Adrenal gland (tissue), 12 donors: ENCODE data around the gene SRSF10. TPM values are rescaled to one million over a fixed set of nuclear protein-coding genes. Genes with fewer than 3 reads are reported as not detected.
"Not testable (repeated sequence)": the region's sequence is repeated elsewhere in the genome, so short reads cannot be mapped to it uniquely, and the experiment has no call there.

Source experiments
- DNase-seq, 7 donors: peaks; one replicate each; pipeline ENCODE4 v3.0.0-alpha.2; 2019 to 2020
- H3K27ac ChIP-seq, 5 donors: fragments of 200-600 bp; sonication (generic) in 4 of 5; 1 replicate in 3 of 5; 2 replicates in 2 of 5; pipeline versions ENCODE4 v1.5.1 to v1.8.0; 2016 to 2020; ENCODE audit warnings: mild to moderate bottlenecking in 1 of 5
- H3K27me3 ChIP-seq: fragments of 200-600 bp; 2 replicates; pipeline ENCODE4 v1.8.0; 2021
- H3K36me3 ChIP-seq, 2 donors: fragments of 200-600 bp; replicated peaks in 1 of 2; 1 replicate in 1 of 2; 2 replicates in 1 of 2; pipeline versions ENCODE4 v1.5.1 to v1.8.0; 2018 to 2022
- H3K4me1 ChIP-seq, 2 donors: fragments of 200-600 bp; replicated peaks in 1 of 2; 1 replicate in 1 of 2; 2 replicates in 1 of 2; pipeline versions ENCODE4 v1.5.1 to v1.8.0; 2018 to 2021
- H3K4me3 ChIP-seq, 4 donors: fragments of 200-600 bp; sonication (generic) in 3 of 4; one replicate each; pipeline ENCODE4 v1.5.1; 2016 to 2018
- H3K9me3 ChIP-seq, 3 donors: fragments of 200-600 bp; sonication (generic) in 1 of 3; replicated peaks in 1 of 3; 1 replicate in 2 of 3; 2 replicates in 1 of 3; pipeline versions ENCODE4 v1.5.1 to v1.8.0; 2016 to 2021
- POLR2A ChIP-seq, 2 donors: fragments of 450-650 bp; IDR thresholded peaks; one replicate each; pipeline ENCODE4 v1.6.1; 2017; ENCODE audit warnings: antibody characterized with exemption in 2 of 2, mild to moderate bottlenecking in 2 of 2, moderate library complexity in 1 of 2
- WGBS, 4 donors: extraction: QIAGEN DNeasy Blood & Tissue Kit in 2 of 4; methylation state at CpG; one replicate each; pipeline versions ENCODE4 v1.1.5 to v1.1.7; 2013 to 2017; 5-methylcytosine and 5-hydroxymethylcytosine counted together
- intact Hi-C, 2 donors: fragments of 100-400 bp; cut with DNase I; formaldehyde crosslinking; loops; one replicate each; pipeline versions ENCODE4 v1.14.1 to v1.15.0; 2022 to 2023
- polyA plus RNA-seq, 3 donors: library from polyadenylated mRNA; stranded (reverse); fragments of 200-250 nt in 2 of 3; fragments of 350-450 nt in 1 of 3; fragmentation: Illumina TruSeq in 1 of 3; extraction: RNeasy Lipid Tissue Mini Kit (QIAGEN cat#74804) in 1 of 3; gene quantifications; one replicate each; pipeline ENCODE4 v1.2.3, GENCODE V29; 2013 to 2014
- total RNA-seq, 9 donors: library from RNA; depleted of rRNA in 4 of 9; stranded (reverse); fragments of >200 nt in 4 of 9; fragments of 120-200 nt in 1 of 9; fragmentation: NEBNext Ultra II Directional in 1 of 9; extraction: Animal tissue kit (Norgen Biotek cat#: 25700) in 1 of 9; gene quantifications; one replicate each; pipeline versions ENCODE4 v1.1.0 to v1.2.4, GENCODE V29; 2013 to 2023
- TF ChIP-seq, protein P1 (sequence below), 6 experiments: fragments of 450-650 bp in 4 of 6; fragments of 200-600 bp in 2 of 6; sonication (generic) in 1 of 6; IDR thresholded peaks; 1 replicate in 5 of 6; 2 replicates in 1 of 6; pipeline versions ENCODE4 v1.5.1 to v1.8.0; 2016 to 2021; ENCODE audit warnings: antibody characterized with exemption in 6 of 6, mild to moderate bottlenecking in 2 of 6, moderate library complexity in 1 of 6
- donor health status: healthy with polysubstance abuse.
- donor health status: Bipolar disorder and iron deficiency.
- donor health status: DM: yes; HTN: yes; CAD: no.
- donor health status: DM: no; HTN: no; CAD: no.
- donor health status: DM: no; HTN: no; CAD: no.
- donor health status: DM: yes; HTN: yes; CAD: no.

SRSF10 gene
- total and polyA plus RNA-seq, 12 donors, result 65.8 to 190 (median 105) TPM

DNA sequence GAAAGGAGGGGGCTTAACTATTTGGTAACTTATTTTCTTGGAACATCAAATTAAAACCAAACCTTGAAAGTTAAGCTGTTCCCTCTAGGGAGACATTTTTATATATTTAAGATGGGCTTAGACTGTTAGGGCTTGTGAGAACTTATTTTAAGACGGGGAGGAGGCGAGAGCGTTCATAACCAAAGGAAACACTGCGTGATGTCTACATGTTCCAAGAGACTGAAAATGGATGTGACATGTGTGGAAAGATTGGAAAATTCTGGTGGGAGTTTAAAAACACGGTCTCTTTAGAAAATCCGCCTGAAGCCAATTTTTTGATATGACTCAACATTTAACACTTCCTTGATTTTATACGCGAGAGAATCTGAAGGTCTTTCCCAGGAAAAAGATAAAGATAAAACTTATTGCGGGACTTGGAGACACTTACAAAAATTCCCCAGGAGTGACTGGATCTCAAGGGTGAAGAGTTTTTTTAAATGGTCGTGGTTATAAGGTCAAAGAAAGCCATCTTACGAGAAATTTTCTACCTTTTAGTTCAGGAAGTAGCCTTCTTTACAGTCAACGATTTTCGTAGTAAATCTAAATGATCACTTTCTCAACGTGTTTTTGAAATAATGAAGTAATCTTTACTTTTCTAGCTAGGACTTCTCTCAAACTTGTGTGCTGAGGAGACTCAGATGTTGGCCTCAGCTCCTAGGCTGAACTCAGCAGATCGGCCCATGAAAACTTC is 19.7 kb downstream of the SRSF10 start:
- no peaks in the 10 kb centered on the region for H3K27me3 ChIP-seq
- peak in 1 of 2 donors; percentile 13 for TF ChIP-seq POLR2A (IDR thresholded peaks at IDR 0.05)
- TF ChIP-seq, protein P1, sequence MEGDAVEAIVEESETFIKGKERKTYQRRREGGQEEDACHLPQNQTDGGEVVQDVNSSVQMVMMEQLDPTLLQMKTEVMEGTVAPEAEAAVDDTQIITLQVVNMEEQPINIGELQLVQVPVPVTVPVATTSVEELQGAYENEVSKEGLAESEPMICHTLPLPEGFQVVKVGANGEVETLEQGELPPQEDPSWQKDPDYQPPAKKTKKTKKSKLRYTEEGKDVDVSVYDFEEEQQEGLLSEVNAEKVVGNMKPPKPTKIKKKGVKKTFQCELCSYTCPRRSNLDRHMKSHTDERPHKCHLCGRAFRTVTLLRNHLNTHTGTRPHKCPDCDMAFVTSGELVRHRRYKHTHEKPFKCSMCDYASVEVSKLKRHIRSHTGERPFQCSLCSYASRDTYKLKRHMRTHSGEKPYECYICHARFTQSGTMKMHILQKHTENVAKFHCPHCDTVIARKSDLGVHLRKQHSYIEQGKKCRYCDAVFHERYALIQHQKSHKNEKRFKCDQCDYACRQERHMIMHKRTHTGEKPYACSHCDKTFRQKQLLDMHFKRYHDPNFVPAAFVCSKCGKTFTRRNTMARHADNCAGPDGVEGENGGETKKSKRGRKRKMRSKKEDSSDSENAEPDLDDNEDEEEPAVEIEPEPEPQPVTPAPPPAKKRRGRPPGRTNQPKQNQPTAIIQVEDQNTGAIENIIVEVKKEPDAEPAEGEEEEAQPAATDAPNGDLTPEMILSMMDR (IDR thresholded peaks at IDR 0.05), result no peak
- peaks cover 11 to 40% of the 10 kb centered on the region in 2 donors for H3K4me1 ChIP-seq
- H3K4me3 ChIP-seq, result peak overlapping the region; percentile 11 to 72 (median 52)
- DNase-seq, result no peak
- H3K27ac ChIP-seq, result peak overlapping the region; percentile 90 to 99 (median 98)
- WGBS, 4 donors, result 0 to 1% (median 0%) methylated on average over 15 of the region's 15 CpGs
- no peaks in the 10 kb centered on the region for H3K9me3 ChIP-seq
- peaks cover 0 to 14% of the 10 kb centered on the region in 2 donors for H3K36me3 ChIP-seq
- intact Hi-C loops, result no loop called here

DNA sequence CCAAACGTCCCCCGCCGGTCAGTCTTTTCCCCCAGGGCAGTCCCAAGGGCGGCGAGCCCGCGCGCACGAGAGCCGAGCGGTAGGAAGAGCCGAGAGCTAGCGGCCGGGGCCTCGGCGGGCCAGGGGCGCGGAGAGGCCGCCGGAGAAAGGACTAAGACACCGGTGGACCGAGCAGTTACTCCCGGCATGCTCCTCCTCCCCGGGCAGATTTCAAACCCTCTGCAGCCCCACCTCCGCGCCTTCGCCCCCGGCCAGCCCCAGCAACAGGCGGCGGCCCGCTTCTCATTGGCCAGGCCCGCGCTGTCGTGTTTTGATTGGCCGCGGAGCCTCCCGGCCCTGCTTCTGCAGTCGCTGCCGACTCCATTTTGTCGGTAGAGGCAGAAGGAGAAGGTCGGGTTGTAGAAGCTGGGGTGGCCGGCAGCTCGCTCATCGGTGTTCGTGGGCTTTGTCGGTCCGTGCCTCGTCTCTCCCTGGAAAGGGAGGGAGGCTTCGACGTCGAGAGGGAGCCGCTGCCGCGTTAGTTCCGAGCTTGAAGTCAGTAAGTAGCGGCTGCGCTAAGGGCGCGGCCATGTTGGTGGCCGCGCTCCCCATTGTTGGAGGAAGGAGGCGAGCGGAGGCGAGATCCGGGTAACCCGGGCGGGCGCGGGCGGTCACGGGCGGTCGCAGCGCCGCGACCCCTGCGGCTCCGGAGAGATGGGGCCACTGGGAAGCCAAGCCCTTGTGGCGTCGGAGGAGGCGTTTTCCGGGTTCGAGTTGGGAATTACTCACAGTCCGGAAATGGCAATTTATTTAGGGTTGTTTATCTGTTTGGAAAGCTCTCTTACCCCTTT is 20.5 kb downstream of the SRSF10 start, which contains the start of gene PNRC2:
Gene PNRC2 (plus strand): TSS at position 368 of the 830 bp plus-strand sequence. CDS start 1,630 bp downstream, outside the sequence.
- TF ChIP-seq, protein P1 (IDR thresholded peaks at IDR 0.05), result peak in 1 of 6 experiments; percentile 2
- peak; percentile 69 to 96 for TF ChIP-seq POLR2A (IDR thresholded peaks at IDR 0.05)
- H3K4me1 ChIP-seq, result peaks cover 11 to 32% of the 10 kb centered on the region in 2 donors
- 0 to 1% (median 0%) methylated on average over 13 to 84 of the region's 84 CpGs for WGBS, 4 donors

DNA sequence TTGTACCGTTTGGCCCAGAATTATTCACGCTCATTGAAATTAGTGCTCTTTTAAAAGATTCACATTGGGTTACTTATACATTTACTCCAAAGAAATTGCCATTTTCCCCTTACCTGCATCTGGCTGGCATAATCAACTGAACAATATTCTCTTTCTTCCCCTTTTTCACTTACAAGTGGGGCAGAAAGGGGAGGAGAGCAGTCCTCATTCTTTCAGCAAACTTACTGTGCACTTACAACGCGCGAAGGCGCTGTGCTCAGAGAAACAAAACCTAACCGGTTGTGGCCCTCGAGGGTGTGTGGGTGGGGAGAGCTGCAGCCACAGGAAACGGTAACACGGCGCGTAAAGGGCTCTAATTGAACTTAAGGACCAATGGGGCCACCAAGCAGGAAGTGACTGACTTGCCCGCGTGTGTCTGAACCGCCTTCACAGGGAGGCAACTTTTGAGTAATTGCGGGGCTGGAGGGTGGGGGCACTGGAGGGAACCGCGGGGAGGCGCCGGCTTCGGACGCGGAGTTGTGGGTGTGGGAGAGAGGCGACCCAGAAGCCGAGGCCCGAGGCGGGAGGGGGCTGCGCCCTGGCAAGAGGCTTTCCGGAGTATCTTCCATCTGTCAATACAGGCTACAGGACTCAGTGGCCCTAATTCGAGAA is 21.2 kb downstream of the SRSF10 start:
- DNase-seq, result peak; percentile 76 to 94 (median 91)
- Histone ChIP-seq H3K9me3 (no peaks in the 10 kb centered on the region), H3K27ac (peak overlapping the region; percentile 64 to 99 (median 98)), H3K36me3 (peaks cover 0 to 9% of the 10 kb centered on the region in 2 donors), H3K4me3 (peak overlapping the region in 2 of 4 donors; percentile 61 to 72), H3K27me3 (no peaks in the 10 kb centered on the region), H3K4me1 (peaks cover 11 to 24% of the 10 kb centered on the region in 2 donors)
- intact Hi-C loops, result loop anchor here in 1 of 2 donors (10.0 kb wide), 1 partner anchor 66 kb away; no protein-coding TSS in a partner anchor
- TF ChIP-seq, protein P1 (IDR thresholded peaks at IDR 0.05), result peak in 3 of 6 experiments; percentile 13 to 46 (median 29)
- no peak for TF ChIP-seq POLR2A (IDR thresholded peaks at IDR 0.05)
- 1 to 3% (median 2%) methylated on average over 15 to 30 of the region's 30 CpGs for WGBS, 4 donors

More for the DNA sequence above, 20.5 kb downstream of the SRSF10 start, which contains the start of gene PNRC2:
- Histone ChIP-seq H3K9me3 (no peaks in the 10 kb centered on the region), H3K36me3 (peaks cover 0 to 9% of the 10 kb centered on the region in 2 donors), H3K27me3 (no peaks in the 10 kb centered on the region), H3K4me3 (peak within 1 kb of the TSS; percentile 11 to 72 (median 52)), H3K27ac (peak within 1 kb of the TSS; percentile 90 to 99 (median 98))
- peak; percentile 96 to 98 (median 97) for DNase-seq
- intact Hi-C loops, result loop anchor here in 1 of 2 donors (10.0 kb wide), 1 partner anchor 65 kb away; no protein-coding TSS in a partner anchor

DNA sequence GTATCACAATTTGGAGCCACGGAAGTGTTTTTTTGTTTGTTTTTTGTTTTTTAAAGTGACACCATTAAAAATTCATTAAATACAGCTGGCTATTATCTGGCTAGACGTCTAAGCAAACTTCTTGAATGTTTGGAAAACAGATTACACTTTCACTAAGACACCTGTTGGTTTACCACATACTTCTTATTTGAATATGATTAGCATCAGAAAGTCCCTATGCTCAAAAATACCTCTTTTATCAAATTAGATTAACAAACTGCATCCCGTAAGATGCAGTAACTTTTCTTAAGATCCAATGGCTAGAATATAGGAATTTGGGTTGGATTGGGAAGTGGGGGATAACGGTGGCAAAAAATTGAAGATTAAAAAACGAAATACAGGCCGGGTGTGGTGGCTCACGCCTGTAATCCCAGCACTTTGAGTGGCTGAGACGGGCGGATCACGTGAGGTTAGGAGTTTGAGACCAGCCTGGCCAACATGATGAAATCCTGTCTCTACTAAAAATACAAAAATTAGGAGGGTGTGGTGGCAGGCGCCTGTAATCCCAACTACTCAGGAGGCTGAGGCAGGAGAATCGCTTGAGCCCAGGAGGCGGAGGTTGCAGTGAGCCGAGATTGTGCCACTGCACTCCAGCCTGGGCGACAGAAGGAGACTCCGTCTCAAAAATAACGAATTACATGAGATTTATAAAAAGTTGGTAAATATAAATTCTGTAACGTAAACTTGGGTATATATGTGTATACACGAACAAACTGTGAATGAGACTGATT is 21.9 kb downstream of the SRSF10 start:
- intact Hi-C loops, result loop anchor here in 1 of 2 donors (10.0 kb wide), 1 partner anchor 67 kb away; no protein-coding TSS in a partner anchor
- peak overlapping the region in 2 of 4 donors; percentile 61 to 72 for H3K4me3 ChIP-seq

More for the DNA sequence above, 21.9 kb downstream of the SRSF10 start:
- not testable (repeated sequence) for H3K36me3 ChIP-seq, DNase-seq, H3K27me3 ChIP-seq, H3K9me3 ChIP-seq
- 63 to 67% (median 65%) methylated on average over 19 of the region's 19 CpGs for WGBS, 4 donors
- Histone ChIP-seq H3K27ac (peak overlapping the region; percentile 64 to 99 (median 98)), H3K4me1 (peaks cover 11 to 17% of the 10 kb centered on the region in 2 donors)
